ENCODE data around the gene SYVN1. TPM values are rescaled to one million over a fixed set of nuclear protein-coding genes. Genes with fewer than 3 reads are reported as not detected.
"Not testable (repeated sequence)": the region's sequence is repeated elsewhere in the genome, so short reads cannot be mapped to it uniquely, and the experiment has no call there.

SYVN1 gene
- polyA plus RNA-seq, 4 donors = 47.0 to 54.9 (median 51.0) TPM

DNA sequence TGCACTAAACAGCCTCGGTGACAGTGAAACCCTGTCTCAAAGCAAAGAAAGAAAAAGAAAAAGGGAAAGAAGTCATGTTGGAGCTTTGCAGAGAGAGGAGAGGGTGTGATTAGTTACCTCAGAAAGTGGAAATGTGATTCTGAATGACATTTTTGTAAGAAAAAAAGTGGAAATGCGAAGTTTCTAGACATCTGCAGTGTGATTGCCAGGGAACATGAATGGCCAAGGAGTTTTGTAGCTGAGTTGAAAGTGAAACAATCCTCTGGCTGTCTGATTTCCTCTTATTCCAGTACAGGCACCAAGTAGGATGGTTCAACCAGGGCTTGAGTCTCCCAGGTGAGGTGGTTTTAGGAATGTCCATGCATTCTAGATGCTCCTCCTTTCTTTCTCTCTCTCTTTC lies 17.8 kb upstream of the SYVN1 start:
- no peak for DNase-seq (ENCODE audit: low read depth in 4 of 4, low spot score in 3 of 4)

DNA sequence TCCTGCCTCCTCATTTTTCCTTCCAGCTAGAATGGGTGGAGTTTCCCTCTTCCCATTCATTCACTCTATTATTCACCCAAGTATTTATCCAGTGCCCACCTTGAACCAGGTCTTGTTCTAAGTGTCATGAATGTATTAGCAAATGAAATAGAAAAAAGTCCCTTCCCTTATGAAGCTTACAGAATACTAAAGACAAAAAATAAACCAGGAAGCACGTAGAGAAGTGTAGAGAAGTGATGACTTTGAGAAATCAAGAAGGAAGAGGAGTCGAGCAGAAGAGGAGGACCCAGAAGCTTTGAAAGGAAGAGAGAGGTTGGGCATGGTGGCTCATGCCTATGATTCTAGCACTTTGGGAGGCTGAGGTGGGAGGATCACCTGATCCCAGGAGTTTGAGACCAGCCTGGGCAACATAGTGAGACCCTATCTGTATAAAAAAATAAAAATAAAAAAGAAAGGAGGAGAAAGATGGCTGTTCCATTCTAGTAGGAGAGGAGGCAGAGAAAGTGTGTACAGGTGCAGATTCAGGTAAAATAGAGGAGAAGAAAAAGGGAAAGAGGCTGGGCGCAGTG lies 17.1 kb upstream of the SYVN1 start:
- DNase-seq (ENCODE audit: low read depth in 4 of 4, low spot score in 3 of 4) = no peak

DNA sequence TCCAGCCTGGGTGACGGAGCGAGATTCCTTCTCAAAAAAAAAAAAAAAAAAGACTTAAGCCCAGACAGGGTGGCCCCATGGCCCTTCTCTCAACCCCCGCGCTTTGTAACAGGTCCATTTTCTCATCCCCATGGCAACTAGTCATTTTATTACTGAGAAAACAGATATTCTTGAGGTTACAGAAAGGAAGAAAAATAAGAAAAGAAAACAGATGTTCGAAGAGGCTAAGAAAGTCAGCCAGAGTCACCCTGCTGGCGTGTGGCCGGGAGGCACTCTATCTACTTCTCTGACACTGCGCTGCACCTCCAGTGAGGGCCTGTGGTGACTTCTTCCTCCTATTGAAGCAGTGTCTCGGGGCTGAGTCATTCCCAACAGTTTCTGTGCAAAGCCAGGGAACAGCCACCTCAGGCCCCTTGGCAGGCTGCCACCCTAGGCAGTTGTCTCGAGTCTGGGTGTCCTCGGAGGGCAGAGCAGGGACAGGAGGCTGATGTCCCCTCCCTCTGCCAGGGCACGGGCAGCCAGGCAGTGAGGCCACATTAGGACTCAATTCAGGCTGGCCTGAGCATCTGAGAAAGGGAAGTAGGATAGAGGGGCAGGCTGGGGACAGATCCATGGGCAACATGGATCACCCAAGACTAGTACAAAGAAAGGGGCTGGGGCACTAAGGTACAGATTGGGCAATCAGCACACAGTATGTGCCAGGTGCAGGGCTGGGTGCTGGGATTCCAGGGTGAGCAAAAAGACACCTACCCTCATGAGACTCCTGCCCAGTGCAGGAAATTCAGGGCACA lies 16.4 kb upstream of the SYVN1 start:
- no peak for DNase-seq (ENCODE audit: low read depth in 4 of 4, low spot score in 3 of 4)

GRCh38 chr11:65150131-65150508 lies 15.8 kb upstream of the SYVN1 start:
- DNase-seq (ENCODE audit: low read depth in 4 of 4, low spot score in 3 of 4) = not testable (repeated sequence)

DNA sequence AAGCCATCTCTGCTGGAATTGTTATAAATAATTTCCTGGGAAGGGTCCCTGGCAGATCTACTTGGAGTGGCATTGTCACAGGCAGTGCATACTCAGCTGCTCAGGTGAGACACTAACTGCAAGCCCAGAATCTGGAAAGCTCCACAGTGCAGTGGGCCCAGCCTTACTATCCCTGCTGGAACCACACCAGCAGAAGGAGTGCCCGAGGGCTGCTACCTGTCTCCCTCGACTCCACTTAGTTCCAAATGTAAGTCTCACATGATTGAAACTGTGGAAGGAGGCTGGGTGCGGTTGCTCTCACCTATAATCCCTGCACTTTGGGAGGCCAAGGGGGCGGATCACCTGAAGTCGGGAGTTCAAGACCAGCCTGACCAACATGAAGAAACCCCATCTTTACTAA lies 14.3 kb upstream of the SYVN1 start:
- no peak for DNase-seq (ENCODE audit: low read depth in 4 of 4, low spot score in 3 of 4)

DNA sequence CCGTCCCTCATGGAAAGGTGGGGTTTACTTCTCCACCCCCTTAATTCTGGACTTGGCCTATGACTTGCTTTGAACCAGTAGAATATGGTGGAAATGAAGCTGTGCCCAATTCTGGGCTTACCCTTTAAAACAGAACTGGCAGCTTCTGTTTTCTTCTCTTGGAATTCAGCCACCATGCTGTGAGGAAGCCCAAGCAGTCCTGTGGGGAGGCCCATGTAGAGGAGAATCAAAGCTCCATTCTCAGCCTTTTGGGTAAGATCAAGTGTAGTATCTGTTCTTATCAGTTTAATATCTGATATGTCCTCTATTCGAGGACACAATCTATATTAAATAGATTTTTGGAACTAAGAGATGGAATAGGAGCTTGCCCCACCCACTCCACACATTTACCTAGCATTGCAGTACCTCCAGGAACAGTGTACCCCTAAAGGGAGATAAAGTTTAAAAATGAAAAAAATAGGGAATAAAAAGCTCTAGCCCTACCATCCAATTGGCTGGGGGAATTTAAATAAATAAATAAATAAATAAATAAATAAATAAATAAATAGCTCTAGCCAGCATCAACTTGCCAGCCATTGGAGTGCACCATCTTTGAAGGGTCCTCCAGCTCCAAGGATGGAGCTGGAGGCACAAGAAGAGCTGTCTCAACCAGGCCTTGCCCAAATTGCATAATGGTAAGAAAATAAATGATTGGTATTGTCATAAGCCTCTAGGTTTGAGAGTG lies 13.2 kb upstream of the SYVN1 start:
- no peak for DNase-seq (ENCODE audit: low read depth in 4 of 4, low spot score in 3 of 4)

- DNase-seq (ENCODE audit: low read depth in 4 of 4, low spot score in 3 of 4) = no peak
These were observed 7.7 kb upstream of the SYVN1 start for GRCh38 chr11:65141896-65142494.

- no peak for DNase-seq (ENCODE audit: low read depth in 4 of 4, low spot score in 3 of 4)
These were observed 2.3 kb upstream of the SYVN1 start for GRCh38 chr11:65136515-65137096.

- no peak for DNase-seq (ENCODE audit: low read depth in 4 of 4, low spot score in 3 of 4)
These were observed 1.4 kb upstream of the SYVN1 start for GRCh38 chr11:65135633-65136145.

DNA sequence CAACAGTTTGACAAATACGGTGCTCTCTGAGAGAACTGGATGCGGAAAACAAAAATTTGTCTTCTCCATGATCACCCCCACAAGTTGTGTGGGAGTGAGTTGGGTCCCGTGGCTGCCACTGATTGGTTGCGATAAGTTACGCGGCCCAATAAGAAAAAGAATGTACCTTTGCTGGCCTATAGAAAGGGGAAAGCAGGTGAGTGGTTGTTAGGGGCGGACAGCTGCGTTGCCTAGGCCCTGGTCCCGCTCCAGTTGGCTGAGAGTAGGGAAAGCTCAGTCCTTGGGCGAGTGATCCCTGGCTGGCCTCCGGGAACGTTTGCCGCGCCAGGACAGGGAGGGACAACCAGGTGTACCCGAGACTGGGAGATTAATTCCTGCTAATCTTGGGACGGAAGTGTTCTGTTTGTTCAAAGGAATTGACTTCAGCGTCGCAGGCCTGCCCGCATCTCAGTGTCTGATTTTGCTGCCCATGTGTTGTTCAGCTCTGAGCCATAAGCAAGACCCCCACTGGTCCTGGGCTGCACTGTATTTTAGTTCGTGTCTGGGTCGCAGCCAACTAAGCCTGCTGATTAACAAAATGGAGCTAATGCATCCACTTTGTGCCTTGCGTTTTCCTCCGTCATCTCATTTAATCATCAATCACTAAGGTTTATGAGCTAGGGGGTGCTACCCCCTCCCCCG lies 773 bp upstream of the SYVN1 start:
- peak; percentile 89 to 95 (median 92) for DNase-seq (ENCODE audit: low read depth in 4 of 4, low spot score in 3 of 4)

GRCh38 chr11:65133724-65134123 lies 595 bp downstream of the SYVN1 start:
- no peak for DNase-seq (ENCODE audit: low read depth in 4 of 4, low spot score in 3 of 4)

DNA sequence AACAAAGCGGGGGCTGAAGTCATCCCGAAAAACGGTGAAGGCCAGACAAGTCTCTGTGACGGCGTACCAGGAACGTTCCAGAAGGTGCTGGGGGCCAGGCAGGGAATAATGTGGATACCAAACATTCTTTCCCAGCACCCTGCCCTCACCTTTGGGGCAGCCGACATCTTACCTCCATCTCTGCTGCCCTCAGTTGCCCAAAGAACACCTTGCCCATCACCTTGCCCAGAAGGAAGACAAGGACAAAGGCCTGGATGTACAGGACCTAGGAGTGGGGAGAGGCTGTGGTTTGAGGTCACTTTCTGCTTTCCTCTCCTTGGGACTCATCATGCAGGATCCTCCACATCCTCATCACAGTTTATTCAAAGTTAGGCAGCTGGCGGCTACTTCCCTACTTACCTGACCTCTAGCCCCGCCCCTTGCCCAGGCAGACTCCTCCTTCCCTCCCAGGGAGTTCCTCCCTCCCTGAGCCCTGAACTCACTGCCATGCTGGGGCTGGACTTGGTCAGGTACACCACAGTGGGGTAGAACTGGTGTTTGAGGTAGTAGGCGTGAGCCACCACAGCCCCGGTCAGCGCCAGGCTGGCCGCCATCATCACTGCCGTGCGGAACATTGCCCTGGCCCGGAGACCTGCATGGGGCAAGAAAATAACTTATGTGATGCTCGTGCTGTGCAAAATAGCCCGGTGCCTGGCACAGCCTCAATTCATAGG lies 1.2 kb downstream of the SYVN1 start:
- no peak for DNase-seq (ENCODE audit: low read depth in 4 of 4, low spot score in 3 of 4)

DNA sequence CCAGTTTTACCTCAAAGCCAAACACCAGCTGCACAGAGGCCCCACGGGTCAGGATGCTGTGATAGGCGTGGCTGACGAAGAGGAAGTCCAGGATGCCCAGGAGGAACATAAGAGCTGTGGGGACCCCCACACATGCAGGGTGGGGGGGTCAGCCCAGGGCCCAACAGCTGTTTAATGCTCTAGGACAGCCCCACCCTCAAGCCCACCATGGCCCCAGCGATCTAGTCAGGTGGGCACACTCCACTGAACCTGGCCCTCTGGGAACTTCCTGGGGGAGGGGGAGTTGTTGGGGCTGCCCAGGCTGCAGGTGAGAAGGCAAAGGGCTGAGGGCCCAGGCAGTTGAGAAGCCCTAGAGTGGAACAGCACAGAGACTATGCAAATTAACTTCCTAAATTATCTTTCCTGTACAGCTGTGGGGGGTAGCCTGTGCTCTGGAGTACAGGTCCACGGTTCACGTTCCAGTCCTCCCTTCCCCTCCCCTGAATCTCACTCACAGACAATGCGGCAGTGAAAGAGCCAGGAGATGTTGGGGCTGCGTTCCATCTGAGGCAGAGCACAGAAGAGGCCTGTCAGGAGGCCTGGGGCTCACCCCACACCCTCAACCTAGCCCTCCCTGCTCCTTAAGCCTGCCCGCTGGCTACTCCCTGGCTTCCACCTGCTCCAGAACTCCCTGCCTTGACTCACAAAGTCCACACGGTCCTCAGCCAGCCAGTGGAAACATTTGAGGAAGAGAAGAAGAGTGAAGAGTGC lies 1.9 kb downstream of the SYVN1 start:
- no peak for DNase-seq (ENCODE audit: low read depth in 4 of 4, low spot score in 3 of 4)

DNA sequence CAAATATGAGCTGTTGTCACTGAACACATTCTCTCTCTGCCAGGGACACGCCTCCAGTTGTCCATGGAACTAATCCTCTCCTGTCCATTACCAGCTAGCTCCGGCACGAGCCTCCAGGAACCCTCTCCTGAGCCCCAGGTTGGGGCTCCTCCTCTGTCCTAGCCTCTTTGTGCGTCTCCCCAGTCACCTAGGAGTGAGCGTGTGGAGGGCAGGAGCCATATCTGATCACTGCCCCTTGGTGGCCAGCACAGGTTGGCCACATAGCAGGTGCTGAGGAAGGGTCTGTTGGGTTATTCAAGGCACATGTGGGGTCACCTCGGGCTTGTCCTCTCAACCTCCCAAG lies 2.5 kb downstream of the SYVN1 start:
- no peak for DNase-seq (ENCODE audit: low read depth in 4 of 4, low spot score in 3 of 4)

GRCh38 chr11:65131417-65131776 lies 2.9 kb downstream of the SYVN1 start:
- no peak for DNase-seq (ENCODE audit: low read depth in 4 of 4, low spot score in 3 of 4)

DNA sequence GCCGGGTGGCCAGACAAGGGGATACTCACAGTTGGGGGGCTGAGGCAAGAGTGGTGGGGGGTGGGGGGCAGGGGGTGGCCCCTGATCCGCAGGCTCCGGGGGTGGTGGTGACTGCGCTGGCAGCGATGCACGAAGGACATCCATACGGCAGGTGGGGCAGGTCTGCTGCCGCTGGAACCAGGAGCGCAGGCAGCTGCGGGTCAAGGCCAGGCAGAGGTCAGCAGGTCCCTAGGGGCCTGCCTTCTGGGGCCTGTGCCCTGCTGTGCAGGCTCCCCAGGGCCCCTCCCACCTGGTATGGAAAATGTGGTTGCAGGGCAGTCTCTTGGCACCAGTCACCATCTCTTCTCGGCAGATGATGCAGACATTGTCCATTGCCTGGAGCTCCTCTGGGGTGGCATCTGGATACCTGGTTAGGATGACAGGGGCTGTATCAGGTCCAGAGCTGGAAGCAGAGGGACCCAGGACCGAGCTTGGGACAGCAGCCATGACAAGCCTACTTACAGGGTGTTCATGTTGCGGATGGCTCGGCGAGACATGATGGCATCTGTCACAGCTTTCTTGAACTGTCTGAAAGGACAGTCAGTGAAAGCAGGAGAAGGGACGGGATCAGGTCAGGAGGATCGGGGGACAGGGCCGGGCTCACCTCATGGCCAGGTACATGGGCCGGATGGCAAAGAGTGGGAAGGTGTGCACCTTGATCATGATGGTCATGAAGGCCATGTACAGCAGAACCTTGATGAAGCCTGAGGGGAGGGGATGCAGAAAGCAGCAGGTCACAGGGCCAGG lies 3.5 kb downstream of the SYVN1 start:
- no peak for DNase-seq (ENCODE audit: low read depth in 4 of 4, low spot score in 3 of 4)

- DNase-seq (ENCODE audit: low read depth in 4 of 4, low spot score in 3 of 4) = no peak
These were observed 4.5 kb downstream of the SYVN1 start for GRCh38 chr11:65129649-65130441.

All from right renal pelvis (tissue), 4 donors.